Measurements from ENCODE around the gene CMTM6. TPM values are rescaled to one million over a fixed set of nuclear protein-coding genes. Genes with fewer than 3 reads are reported as not detected.

CMTM6 gene
- total and polyA plus RNA-seq, 9 of the 15 experiments (the other 6 are each of a cell fraction or from before 2014, with no cell fraction given), result 8.9 to 39.7 (median 19.5) TPM

DNA sequence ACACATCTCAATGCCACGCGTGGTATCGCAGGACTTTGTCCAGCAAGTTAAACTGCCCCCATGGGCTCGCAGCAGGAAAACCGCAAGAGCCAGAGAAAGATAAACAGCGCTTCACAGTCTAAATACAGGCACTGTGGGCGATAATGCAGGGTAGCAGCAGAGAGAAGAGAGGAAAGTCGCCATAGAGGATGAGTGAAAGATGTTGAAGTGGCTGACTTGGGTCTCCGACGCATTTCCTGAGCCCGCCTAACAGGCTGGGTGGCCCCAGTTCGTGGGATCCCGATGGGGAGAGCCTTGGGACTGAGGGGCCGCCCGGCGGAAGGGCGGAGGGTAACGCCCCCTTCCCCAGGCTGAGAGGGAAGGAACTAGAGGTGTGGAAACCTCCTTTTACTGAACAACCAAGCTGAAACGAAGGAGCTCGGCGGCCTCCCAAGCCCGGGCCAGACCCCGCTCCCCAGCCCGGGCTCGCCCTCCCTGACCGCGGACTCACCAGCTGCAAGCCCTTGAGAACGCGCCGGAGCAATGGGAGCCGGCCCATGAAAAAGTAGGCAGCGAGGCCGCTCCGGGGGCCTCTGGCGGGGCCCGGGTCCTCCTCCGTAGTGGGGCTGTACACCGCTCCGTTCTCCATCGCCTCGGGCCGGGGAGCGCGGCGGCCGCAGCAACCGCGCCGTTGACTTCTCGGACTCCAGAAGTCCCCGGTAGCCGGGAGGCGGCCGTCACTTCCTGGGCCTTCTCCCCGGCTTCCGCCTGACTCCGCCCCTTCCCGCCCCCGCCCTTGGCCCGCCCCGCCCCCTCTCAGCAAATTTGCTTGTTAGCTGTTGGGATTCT, at the start of gene CMTM6 (continued):
- TF ChIP-seq NFIC (IDR thresholded peaks at IDR 0.05), result peak; percentile 66; the same call in 1 of the 2 replicates
- 0 out of 4 replicates have a peak, but pooled peaks of 1 of the 2 experiments have one; percentile 30 for TF ChIP-seq TRIM24 (IDR thresholded peaks at IDR 0.05)
- peak; percentile 54; the same call in 1 of the 2 replicates for TF ChIP-seq MEF2D (tag; conservative IDR thresholded peaks at IDR 0.05; ENCODE audit: low read depth)
- peak; percentile 59; the same call in 1 of the 2 replicates for TF ChIP-seq ZBTB40 (IDR thresholded peaks at IDR 0.05)
- no peak for TF ChIP-seq ZBTB40 (CRISPR knock-in tag; IDR thresholded peaks at IDR 0.05)
- no peak for TF ChIP-seq ZNF174 (CRISPR knock-in tag; IDR thresholded peaks at IDR 0.05)
- TF ChIP-seq NRF1 (conservative IDR thresholded peaks at IDR 0.05 in 1 of 2, IDR thresholded peaks at IDR 0.05 in 1 of 2), result peak; percentile 13 to 37; a peak in 2 of 4 replicates
- TF ChIP-seq, protein P1, sequence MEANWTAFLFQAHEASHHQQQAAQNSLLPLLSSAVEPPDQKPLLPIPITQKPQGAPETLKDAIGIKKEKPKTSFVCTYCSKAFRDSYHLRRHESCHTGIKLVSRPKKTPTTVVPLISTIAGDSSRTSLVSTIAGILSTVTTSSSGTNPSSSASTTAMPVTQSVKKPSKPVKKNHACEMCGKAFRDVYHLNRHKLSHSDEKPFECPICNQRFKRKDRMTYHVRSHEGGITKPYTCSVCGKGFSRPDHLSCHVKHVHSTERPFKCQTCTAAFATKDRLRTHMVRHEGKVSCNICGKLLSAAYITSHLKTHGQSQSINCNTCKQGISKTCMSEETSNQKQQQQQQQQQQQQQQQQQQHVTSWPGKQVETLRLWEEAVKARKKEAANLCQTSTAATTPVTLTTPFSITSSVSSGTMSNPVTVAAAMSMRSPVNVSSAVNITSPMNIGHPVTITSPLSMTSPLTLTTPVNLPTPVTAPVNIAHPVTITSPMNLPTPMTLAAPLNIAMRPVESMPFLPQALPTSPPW (CRISPR knock-in tag; IDR thresholded peaks at IDR 0.05), result peak; percentile 62
- TF ChIP-seq ZBTB1 (CRISPR knock-in tag; IDR thresholded peaks at IDR 0.05; ENCODE audit: borderline replicate concordance, low read depth), result no peak; the same call in 1 of the 2 replicates
- TF ChIP-seq CEBPG (CRISPR knock-in tag; IDR thresholded peaks at IDR 0.05), result no peak
- TF ChIP-seq CEBPG (tag; conservative IDR thresholded peaks at IDR 0.05 in 1 of 2, IDR thresholded peaks at IDR 0.05 in 1 of 2), result peak; percentile 9 to 35; a peak in 1 of 4 replicates
- TF ChIP-seq ID3 (CRISPR knock-in tag; IDR thresholded peaks at IDR 0.05), result no peak
- 0 out of 2 replicates have a peak, but pooled peaks have one; percentile 73 for TF ChIP-seq ID3 (tag; IDR thresholded peaks at IDR 0.05)
- peak; percentile 50 for TF ChIP-seq TAL1 (IDR thresholded peaks at IDR 0.05)
- TF ChIP-seq CTBP1 (IDR thresholded peaks at IDR 0.05; ENCODE audit: borderline replicate concordance), result peak; percentile 79; the same call in 1 of the 2 replicates

All from K562 (cell line).